HG03060 (cell line): Measurements from ENCODE around the gene NEMP1.

Experiments used
- ATAC-seq: cut with Tn5 transposase; IDR thresholded peaks from one replicate; pipeline ENCODE4 v1.9.1; 2021; ENCODE audit warnings: low read depth, moderate number of reproducible peaks; ENCODE audit not compliant: unreplicated experiment

The NEMP1 gene

DNA sequence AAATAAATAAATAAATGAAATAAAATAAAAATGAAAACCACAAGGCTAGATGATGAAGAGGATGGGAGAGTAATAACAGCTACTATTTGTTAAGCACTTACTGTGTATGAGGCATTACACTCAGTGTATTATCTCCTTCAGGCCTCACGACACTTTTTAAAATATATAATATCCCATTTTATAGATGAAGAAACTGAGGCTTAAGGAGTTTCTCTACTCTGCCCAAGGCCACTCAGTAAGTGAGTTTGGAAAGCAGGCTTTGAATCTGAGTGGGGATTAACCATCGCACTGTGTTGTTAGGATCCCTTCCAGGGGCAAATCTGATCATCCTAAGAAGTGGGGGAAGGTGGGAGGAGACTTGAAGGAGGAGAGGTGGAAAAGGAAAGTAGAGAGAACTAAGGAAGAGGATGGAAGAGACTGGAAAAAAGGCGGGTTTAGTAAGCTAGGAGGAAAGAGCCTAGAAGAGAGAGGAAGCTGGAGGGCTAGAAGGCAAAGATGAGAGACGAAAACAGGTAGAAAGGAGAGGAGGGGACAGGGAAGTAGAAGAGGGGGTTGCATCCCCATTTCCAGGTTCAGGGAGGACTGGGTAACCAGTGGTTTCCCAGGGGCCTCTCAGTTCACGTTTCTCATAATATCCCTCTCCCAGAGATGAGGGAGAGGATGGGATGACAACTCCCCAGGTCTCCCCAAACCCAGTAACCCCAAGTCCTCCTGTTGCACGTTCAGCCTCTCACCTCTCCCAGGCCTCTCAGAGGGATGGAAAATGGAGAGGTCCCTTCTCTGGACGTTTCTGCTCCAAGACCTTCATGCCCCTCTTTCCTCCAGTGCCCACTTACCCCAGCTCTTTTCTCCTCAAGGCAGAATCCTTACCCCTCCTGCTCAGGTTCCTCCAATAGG is 30.9 kb upstream of the NEMP1 start:
- no peak for ATAC-seq

- ATAC-seq = no peak
These were observed 29.0 kb upstream of the NEMP1 start for GRCh38 chr12:57107456-57108155.

DNA sequence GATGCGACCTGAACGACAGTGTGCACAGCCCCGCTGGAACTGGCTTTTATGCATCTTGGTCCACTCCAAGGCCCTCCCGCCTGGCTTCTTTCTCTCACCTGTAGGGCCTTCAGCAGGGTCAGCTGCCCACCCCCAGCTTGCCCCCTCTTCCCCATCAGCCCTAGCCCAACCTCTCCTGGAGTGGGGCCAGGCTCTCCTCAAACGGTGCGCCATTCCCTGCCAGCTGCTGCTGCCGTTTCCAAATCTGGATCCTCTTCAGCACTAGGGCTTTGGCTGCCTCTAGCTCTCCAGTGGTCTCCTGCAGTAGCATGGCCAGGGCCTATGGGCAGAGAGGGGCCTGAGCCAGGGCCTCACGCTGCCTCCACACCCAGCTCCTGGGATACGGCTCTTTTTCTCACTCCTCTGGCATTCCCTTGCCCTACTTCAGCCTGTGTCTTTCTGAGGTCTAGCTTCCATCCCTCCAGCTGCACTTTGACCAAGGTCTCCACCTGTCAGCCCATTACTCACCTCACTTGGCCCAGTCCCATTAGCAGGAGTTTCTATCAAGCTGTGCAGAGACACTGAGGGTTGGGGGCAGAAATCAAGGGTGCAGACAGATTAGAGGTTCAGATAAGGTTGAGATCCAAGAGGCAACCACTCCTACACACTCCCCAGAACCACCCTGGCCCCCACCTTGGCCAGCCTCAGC is 27.6 kb upstream of the NEMP1 start:
- ATAC-seq = no peak

GRCh38 chr12:57105011-57105753 is 26.6 kb upstream of the NEMP1 start:
- no peak for ATAC-seq

DNA sequence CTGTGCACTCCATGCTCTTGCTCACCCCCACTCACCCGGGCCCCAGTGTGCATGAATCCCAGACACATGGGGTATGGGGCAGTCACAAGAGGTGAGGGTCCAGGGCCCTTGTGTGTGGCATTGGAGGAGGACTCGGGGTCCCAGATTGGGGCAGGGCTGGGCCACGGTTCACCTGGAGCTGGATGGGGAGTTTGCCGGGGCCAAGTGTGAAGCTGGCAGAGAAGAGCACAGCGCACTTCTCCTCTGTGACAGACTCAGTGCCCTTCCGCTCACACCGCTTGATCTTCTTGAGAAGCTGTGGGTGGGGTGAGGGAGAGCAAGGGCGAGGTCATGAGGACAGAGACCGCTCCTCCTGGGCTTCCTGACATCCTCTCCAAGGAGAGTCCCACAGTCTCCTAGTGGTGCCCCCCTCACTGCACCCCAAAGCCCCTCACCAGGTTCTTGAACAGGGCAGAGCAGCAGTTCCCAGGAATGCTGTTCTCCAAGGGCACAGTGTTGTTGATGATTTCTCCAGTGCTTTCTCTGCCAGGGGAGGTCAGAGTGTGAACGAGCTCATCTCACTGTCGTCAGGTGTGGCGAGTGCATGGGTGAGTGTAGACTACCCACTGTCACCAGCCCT is 25.8 kb upstream of the NEMP1 start:
- ATAC-seq = no peak

GRCh38 chr12:57103856-57104255 is 25.3 kb upstream of the NEMP1 start:
- no peak for ATAC-seq

DNA sequence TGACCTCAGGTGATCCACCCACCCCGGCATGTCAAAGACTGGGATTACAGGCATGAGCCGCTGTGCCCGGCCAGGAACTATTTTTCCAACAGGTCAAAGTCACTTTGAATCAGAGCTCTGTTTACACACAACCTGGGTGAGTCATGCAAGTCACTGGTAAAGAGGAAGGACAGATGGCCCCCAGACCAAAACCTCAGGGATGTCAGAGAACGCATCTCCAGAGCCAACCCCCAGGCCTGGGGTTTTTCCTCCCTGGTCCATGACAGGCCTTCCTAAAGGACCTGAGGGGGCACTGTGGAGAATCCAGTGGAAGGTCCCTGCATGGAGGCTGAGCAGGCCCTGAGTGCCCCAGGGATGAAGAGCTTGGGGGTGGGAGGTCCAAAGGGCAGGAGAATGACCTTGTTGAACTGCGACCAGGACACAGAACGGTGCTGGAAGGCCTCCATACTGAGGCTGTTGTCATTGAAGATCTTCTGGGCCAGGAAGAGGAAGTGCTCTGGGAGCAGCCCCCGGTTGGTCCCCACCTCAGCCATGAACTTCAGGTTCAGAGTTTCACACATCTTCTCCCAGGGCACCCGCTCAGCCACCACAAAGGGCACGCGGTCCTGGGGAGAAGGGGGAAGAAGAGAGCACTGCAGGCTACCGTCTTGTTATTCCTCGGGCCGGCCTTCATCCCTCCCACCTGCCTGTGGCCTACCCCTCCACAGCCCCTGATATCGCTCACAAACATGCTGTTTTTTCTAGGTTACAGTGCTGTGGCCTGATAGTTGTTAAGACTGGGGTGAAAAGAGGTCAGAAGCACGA is 23.5 kb upstream of the NEMP1 start:
- ATAC-seq = no peak

- ATAC-seq = no peak
These were observed 21.2 kb upstream of the NEMP1 start for GRCh38 chr12:57099766-57100165.

- ATAC-seq = no peak
These were observed 20.6 kb upstream of the NEMP1 start for GRCh38 chr12:57099047-57099714.

GRCh38 chr12:57098546-57098945 is 20.0 kb upstream of the NEMP1 start:
- ATAC-seq = no peak

DNA sequence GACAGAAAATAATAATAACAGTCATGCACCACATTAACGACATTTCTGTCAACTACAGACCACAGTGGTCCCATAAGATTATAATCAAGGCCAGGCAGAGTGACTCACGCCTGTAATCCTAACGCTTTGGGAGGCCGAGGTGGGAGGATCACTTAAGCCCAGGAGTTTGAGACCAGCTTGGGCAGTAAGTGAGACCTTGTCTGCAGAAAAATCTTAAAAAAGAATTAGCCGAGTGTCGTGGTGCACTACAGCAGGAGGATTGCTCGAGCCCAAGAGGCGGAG is 18.9 kb upstream of the NEMP1 start:
- no peak for ATAC-seq

DNA sequence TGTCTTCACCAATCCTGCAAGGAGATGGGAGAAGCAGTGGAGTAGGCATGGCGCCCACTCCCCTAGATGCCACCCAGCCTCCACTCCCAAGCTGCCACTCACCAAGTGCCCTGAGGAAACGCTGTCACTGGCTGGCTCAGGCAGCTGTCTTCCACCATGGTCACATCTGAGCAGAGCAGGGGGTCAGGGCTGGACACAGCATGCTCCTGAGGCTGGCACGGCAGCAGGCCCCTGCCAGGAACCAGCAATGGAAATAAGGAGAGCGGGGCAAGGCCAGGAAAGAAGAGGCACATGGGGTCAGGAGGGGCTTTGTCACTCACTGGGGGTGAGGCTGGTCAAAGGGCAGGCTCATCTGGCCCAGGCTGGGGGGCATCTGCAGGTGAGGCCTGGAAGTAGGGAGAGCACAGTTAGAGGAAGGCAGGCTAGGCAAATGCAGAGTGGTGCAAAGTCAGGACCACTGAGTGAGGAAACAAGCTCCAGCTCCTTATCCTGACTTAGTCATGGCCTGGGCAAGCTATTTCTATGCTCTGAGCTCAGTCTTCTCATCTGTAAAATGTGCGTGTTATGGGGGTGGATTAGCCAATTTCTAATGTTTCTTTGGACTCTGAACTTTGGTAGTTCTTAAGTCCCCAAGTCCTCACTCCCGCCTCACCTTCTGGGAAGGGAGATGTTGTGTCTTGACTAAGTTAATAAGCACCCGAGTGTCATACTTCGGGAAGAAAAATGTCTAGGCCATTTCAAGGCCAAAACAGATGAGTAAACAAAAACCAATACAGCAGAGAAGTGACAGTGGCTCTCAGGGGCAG is 18.4 kb upstream of the NEMP1 start:
- ATAC-seq = no peak

DNA sequence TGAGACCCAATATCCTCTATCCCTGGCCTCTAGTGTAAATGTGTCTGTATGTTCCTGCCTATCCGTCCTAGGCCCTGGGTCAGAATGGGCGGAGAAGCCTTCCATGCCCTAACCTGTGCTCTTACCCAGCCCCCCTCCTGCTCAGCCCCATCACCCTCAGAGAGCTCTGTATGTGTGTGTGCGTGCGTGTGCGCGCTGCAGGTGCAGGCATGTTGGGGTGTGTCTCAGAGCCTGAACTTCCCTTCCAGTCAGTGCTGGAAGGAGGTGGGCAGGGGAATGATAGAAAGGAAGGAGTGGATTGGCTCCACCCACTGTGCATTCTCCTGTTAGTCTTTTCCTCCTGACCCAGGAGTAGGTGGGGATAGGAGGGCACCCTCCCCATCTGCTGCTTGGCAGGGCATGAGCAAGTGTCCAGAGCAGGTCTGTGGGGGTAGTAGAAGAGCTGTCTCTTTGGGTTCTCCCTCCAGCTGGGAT is 17.5 kb upstream of the NEMP1 start:
- ATAC-seq = no peak

- no peak for ATAC-seq
These were observed 16.8 kb upstream of the NEMP1 start for GRCh38 chr12:57095440-57095839.

DNA sequence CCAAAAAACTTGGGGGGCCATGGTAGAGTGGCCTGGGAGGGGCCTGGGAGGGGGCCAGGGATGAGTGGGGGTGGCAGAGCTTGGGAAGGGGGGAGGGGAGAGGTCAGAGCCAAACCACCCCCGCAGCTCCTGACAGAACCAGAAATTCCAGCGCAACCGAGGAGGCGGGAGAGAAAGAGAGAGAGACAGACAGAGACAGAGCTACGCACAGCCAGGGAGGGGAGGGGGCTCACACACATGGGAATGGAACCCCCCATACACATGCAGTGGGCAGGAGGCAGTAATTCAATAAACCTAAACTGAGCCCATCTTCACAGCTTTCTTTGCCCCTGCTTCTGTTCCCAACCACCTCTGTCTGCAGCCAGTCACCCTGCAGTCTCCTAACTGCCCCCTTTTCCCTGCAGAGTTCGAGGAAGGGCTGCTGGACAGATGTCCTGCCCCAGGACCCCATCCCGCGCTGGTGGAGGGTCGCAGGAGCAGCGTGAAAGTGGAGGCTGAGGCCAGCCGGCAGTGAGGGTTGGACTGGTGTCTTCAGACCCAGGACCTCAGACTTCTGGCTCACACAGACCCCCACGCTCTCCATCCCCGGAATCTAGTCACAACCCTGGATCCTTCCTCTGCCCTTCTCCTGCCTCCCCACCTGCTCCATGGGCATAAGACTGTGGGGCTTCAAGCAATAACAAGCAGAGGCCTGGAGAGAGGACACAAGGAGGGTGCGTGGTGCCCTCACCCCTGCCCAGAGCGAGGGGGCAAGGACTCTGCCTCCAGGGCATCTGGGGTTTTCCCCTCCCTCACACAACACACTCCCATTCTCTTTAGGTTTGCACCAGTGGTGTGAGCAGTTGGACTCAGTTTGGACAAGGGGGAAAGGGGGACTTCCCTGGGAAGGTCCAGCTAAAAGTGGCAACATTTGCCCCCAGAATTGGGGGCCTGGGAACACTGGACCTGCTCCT is 15.9 kb upstream of the NEMP1 start:
- ATAC-seq = no peak

DNA sequence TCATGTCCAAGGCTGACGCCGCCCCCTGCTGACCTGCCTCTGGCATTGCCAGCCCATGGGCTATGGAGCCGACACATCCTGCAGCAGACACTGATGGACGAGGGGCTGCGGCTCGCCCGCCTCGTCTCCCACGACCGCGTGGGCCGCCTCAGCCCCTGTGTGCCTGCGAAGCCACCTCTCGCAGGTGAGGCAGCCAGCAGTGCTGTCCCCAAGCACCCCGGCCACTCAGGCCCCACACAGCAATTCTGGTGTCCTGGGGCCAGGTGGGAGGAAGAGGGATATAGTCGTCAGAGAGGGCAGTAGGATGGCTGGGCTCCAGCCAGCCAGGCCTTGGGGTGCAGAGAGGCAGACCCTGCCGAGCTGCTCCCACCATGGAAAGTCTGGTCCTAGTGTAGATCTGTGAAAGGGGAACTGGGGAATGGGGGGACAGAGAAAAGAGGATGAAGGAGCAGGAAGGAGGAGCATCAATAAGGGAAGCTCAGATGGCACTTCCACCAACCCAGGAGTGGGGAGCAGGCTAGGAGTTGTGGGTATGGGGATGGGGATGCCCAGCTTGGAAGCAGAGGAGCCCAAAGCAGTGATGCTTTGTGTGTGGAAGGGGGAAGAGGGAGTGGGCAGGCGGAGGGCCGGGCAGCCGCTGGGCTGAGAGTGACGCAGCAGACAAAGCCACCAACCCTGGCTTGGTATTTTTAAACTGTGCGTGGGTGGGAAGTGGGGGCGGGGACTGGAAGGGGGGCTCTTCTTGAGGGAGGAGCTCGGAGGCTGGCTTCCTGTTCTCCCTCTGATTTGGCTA is 15.0 kb upstream of the NEMP1 start:
- no peak for ATAC-seq
